Measurements from ENCODE around the gene ARHGAP12. TPM values are rescaled to one million over a fixed set of nuclear protein-coding genes. Genes with fewer than 3 reads are reported as not detected.
A peak's percentile ranks its signal among the peaks of the same experiment; 100 is the strongest.
"Not testable (repeated sequence)": the region's sequence is repeated elsewhere in the genome, so short reads cannot be mapped to it uniquely, and the experiment has no call there.

ARHGAP12 gene
- total RNA-seq, 2 donors from 2014 or later: 22.6 to 28.2 TPM

GRCh38 chr10:31769564-31769963 lies 159.1 kb downstream of the ARHGAP12 start:
- Mint-ChIP-seq H3K36me3 (ENCODE audit: low read depth) (no peaks in the 10 kb centered on the region), H3K4me3 (no peak overlapping the region), H3K4me1 (peaks cover 2% of the 10 kb centered on the region), H3K27me3 (peaks cover 4% of the 10 kb centered on the region), H3K27ac (no peak overlapping the region)
- ATAC-seq (no peak), DNase-seq (no peak)
- H3K9me3 ChIP-seq (ENCODE audit: control insufficient read depth, low read length, poor library complexity, severe bottlenecking): no peaks in the 10 kb centered on the region

- not testable (repeated sequence) for H3K27me3 Mint-ChIP-seq; H3K27ac Mint-ChIP-seq; H3K36me3 Mint-ChIP-seq (ENCODE audit: low read depth); H3K4me1 Mint-ChIP-seq; DNase-seq; H3K9me3 ChIP-seq (ENCODE audit: control insufficient read depth, low read length, poor library complexity, severe bottlenecking); H3K4me3 Mint-ChIP-seq; ATAC-seq
Observed at GRCh38 chr10:31768935-31769334, 159.7 kb downstream of the ARHGAP12 start.

- ATAC-seq (no peak), DNase-seq (no peak)
- Mint-ChIP-seq H3K36me3 (ENCODE audit: low read depth) (no peaks in the 10 kb centered on the region), H3K27me3 (peaks cover 4% of the 10 kb centered on the region), H3K4me3 (no peak overlapping the region), H3K27ac (no peak overlapping the region), H3K4me1 (peaks cover 2% of the 10 kb centered on the region)
- no peaks in the 10 kb centered on the region for H3K9me3 ChIP-seq (ENCODE audit: control insufficient read depth, low read length, poor library complexity, severe bottlenecking)
Observed at GRCh38 chr10:31768467-31768866, 160.2 kb downstream of the ARHGAP12 start.

GRCh38 chr10:31765541-31765940 lies 163.1 kb downstream of the ARHGAP12 start:
- no peak for DNase-seq
- Mint-ChIP-seq H3K4me1 (peaks cover 7% of the 10 kb centered on the region), H3K27me3 (peaks cover 4% of the 10 kb centered on the region), H3K27ac (no peak overlapping the region), H3K36me3 (ENCODE audit: low read depth) (no peaks in the 10 kb centered on the region), H3K4me3 (no peak overlapping the region)
- H3K9me3 ChIP-seq (ENCODE audit: control insufficient read depth, low read length, poor library complexity, severe bottlenecking): no peaks in the 10 kb centered on the region
- ATAC-seq: no peak

GRCh38 chr10:31762316-31762715 lies 166.3 kb downstream of the ARHGAP12 start:
- no peaks in the 10 kb centered on the region for H3K36me3 Mint-ChIP-seq (ENCODE audit: low read depth)
- DNase-seq (no peak), ATAC-seq (no peak)
- peaks cover 4% of the 10 kb centered on the region for H3K27me3 Mint-ChIP-seq
- no peak overlapping the region for H3K27ac Mint-ChIP-seq
- H3K9me3 ChIP-seq (ENCODE audit: control insufficient read depth, low read length, poor library complexity, severe bottlenecking): no peaks in the 10 kb centered on the region
- no peak overlapping the region for H3K4me3 Mint-ChIP-seq
- H3K4me1 Mint-ChIP-seq: peaks cover 16% of the 10 kb centered on the region

- Mint-ChIP-seq H3K27ac (peak overlapping the region; percentile 94), H3K4me1 (peaks cover 16% of the 10 kb centered on the region), H3K27me3 (peaks cover 4% of the 10 kb centered on the region), H3K36me3 (ENCODE audit: low read depth) (no peaks in the 10 kb centered on the region), H3K4me3 (peak overlapping the region; percentile 28)
- DNase-seq (no peak), ATAC-seq (no peak)
- no peaks in the 10 kb centered on the region for H3K9me3 ChIP-seq (ENCODE audit: control insufficient read depth, low read length, poor library complexity, severe bottlenecking)
Observed at GRCh38 chr10:31761156-31761555, 167.5 kb downstream of the ARHGAP12 start.

- no peaks in the 10 kb centered on the region for H3K36me3 Mint-ChIP-seq (ENCODE audit: low read depth)
- no peaks in the 10 kb centered on the region for H3K9me3 ChIP-seq (ENCODE audit: control insufficient read depth, low read length, poor library complexity, severe bottlenecking)
- H3K27ac Mint-ChIP-seq: peak overlapping the region; percentile 94
- H3K4me1 Mint-ChIP-seq: peaks cover 14% of the 10 kb centered on the region
- DNase-seq (no peak), ATAC-seq (peak; percentile 3)
- peaks cover under 1% of the 10 kb centered on the region for H3K27me3 Mint-ChIP-seq
- peak overlapping the region; percentile 96 for H3K4me3 Mint-ChIP-seq
Observed at GRCh38 chr10:31760674-31761081, 168.0 kb downstream of the ARHGAP12 start.

- Mint-ChIP-seq H3K27me3 (no peaks in the 10 kb centered on the region), H3K27ac (peak overlapping the region; percentile 94), H3K36me3 (ENCODE audit: low read depth) (no peaks in the 10 kb centered on the region), H3K4me3 (peak overlapping the region; percentile 96), H3K4me1 (peaks cover 14% of the 10 kb centered on the region)
- ATAC-seq (peak; percentile 95), DNase-seq (peak; percentile 88 to 95 (median 94))
- H3K9me3 ChIP-seq (ENCODE audit: control insufficient read depth, low read length, poor library complexity, severe bottlenecking): no peaks in the 10 kb centered on the region
Observed at GRCh38 chr10:31759799-31760626, 168.6 kb downstream of the ARHGAP12 start.

GRCh38 chr10:31759124-31759798 lies 169.4 kb downstream of the ARHGAP12 start:
- Mint-ChIP-seq H3K4me1 (peaks cover 14% of the 10 kb centered on the region), H3K27ac (peak overlapping the region; percentile 94), H3K27me3 (no peaks in the 10 kb centered on the region)

GRCh38 chr10:31758495-31758894 lies 170.1 kb downstream of the ARHGAP12 start:
- H3K4me1 Mint-ChIP-seq: peaks cover 14% of the 10 kb centered on the region
- ATAC-seq: no peak
- H3K27me3 Mint-ChIP-seq: no peaks in the 10 kb centered on the region
- H3K27ac Mint-ChIP-seq: peak overlapping the region; percentile 94
- no peaks in the 10 kb centered on the region for H3K9me3 ChIP-seq (ENCODE audit: control insufficient read depth, low read length, poor library complexity, severe bottlenecking)
- peak overlapping the region; percentile 15 for H3K4me3 Mint-ChIP-seq
- no peak for DNase-seq
- no peaks in the 10 kb centered on the region for H3K36me3 Mint-ChIP-seq (ENCODE audit: low read depth)

More at GRCh38 chr10:31759124-31759798, 169.4 kb downstream of the ARHGAP12 start:
- H3K36me3 Mint-ChIP-seq (ENCODE audit: low read depth): no peaks in the 10 kb centered on the region
- ATAC-seq (no peak), DNase-seq (peak in 2 of 3 donors; percentile 31 to 34)
- H3K9me3 ChIP-seq (ENCODE audit: control insufficient read depth, low read length, poor library complexity, severe bottlenecking): no peaks in the 10 kb centered on the region
- peak overlapping the region; percentile 96 for H3K4me3 Mint-ChIP-seq

GRCh38 chr10:31757831-31758230 lies 170.8 kb downstream of the ARHGAP12 start:
- DNase-seq (no peak), ATAC-seq (no peak)
- Mint-ChIP-seq H3K27me3 (no peaks in the 10 kb centered on the region), H3K4me3 (no peak overlapping the region), H3K4me1 (peaks cover 14% of the 10 kb centered on the region), H3K27ac (no peak overlapping the region), H3K36me3 (ENCODE audit: low read depth) (no peaks in the 10 kb centered on the region)
- no peaks in the 10 kb centered on the region for H3K9me3 ChIP-seq (ENCODE audit: control insufficient read depth, low read length, poor library complexity, severe bottlenecking)

- no peak for DNase-seq
- Mint-ChIP-seq H3K4me3 (no peak overlapping the region), H3K27ac (no peak overlapping the region), H3K27me3 (no peaks in the 10 kb centered on the region), H3K4me1 (peaks cover 14% of the 10 kb centered on the region), H3K36me3 (ENCODE audit: low read depth) (no peaks in the 10 kb centered on the region)
- ATAC-seq: no peak
- H3K9me3 ChIP-seq (ENCODE audit: control insufficient read depth, low read length, poor library complexity, severe bottlenecking): no peaks in the 10 kb centered on the region
Observed at GRCh38 chr10:31757386-31757791, 171.2 kb downstream of the ARHGAP12 start.

GRCh38 chr10:31756729-31757110 lies 171.9 kb downstream of the ARHGAP12 start:
- H3K27ac Mint-ChIP-seq: no peak overlapping the region
- H3K4me1 Mint-ChIP-seq: peaks cover 14% of the 10 kb centered on the region
- no peaks in the 10 kb centered on the region for H3K9me3 ChIP-seq (ENCODE audit: control insufficient read depth, low read length, poor library complexity, severe bottlenecking)
- H3K27me3 Mint-ChIP-seq: no peaks in the 10 kb centered on the region
- no peak overlapping the region for H3K4me3 Mint-ChIP-seq
- no peaks in the 10 kb centered on the region for H3K36me3 Mint-ChIP-seq (ENCODE audit: low read depth)
- no peak for ATAC-seq
- no peak for DNase-seq
